Keratinocyte (primary cell): Measurements from ENCODE around the gene CFAP20.

Experiments
- EZH2 ChIP-seq: IDR thresholded peaks from one replicate; pipeline ENCODE4 v1.6.1; 2012; ENCODE audit warnings: inconsistent platforms, mild to moderate bottlenecking, low read length, moderate library complexity
- TF ChIP-seq, protein P1 (sequence below), 3 experiments: IDR thresholded peaks in 1 of 3; conservative IDR thresholded peaks in 1 of 3; optimal IDR thresholded peaks in 1 of 3; 2 replicates in 2 of 3; 3 replicates in 1 of 3; pipeline versions ENCODE3 to v1.5.1; 2011; ENCODE audit warnings: low read length in 3 of 3, mild to moderate bottlenecking in 3 of 3, moderate library complexity in 2 of 3, control low read depth in 1 of 3, inconsistent platforms in 1 of 3; ENCODE audit not compliant: insufficient read depth in 2 of 3; ENCODE audit errors: extremely low read depth in 1 of 3

DNA sequence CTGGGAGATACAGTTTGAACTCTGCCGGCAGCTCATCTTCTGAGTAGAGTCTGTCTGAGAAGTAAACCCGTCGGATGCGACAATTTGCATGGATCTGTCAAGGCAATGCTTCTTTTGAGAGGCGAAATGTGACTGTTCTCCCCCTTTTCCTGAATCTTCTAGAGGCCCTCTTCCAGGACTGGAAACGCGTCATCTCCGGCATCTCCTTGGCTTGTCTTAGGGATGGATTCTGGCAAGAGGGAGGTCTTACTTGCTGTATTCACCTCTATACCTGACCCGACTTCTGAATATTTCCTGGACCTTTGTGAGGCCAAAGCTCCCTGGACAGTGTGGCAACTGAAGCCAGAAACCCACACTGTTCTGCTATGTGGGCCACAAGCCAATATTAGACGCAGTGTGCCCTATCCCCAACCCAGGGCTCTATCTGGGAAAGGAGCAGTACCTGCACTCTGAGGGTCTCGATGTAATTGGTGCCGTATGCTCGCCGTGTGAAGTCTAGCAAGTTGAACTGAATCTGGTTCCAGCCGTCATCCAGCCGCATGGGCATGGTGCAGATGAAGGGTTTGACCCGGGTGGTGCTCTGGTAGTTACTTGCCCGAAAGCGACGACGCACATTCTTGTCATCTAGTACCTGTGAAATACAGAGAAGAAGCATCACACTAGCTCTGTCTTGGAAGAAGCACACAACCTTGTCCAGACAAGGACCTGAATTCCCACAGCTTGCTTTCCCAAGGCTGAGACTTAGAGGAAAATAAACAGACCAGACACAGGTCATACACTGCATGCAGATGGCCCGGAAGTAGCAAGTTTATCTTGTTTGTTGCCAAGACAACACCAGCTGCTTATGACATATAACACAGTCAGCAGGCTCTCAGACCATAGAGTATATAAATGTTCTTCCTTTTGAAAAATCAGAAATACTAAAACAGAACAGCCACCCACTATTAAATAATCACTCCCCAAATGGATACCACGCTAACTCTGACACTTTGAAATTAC, 14.1 kb downstream of the CFAP20 start:
- TF ChIP-seq, protein P1, sequence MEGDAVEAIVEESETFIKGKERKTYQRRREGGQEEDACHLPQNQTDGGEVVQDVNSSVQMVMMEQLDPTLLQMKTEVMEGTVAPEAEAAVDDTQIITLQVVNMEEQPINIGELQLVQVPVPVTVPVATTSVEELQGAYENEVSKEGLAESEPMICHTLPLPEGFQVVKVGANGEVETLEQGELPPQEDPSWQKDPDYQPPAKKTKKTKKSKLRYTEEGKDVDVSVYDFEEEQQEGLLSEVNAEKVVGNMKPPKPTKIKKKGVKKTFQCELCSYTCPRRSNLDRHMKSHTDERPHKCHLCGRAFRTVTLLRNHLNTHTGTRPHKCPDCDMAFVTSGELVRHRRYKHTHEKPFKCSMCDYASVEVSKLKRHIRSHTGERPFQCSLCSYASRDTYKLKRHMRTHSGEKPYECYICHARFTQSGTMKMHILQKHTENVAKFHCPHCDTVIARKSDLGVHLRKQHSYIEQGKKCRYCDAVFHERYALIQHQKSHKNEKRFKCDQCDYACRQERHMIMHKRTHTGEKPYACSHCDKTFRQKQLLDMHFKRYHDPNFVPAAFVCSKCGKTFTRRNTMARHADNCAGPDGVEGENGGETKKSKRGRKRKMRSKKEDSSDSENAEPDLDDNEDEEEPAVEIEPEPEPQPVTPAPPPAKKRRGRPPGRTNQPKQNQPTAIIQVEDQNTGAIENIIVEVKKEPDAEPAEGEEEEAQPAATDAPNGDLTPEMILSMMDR (optimal IDR thresholded peaks at IDR 0.05 in 1 of 3, IDR thresholded peaks at IDR 0.05 in 1 of 3, conservative IDR thresholded peaks at IDR 0.05 in 1 of 3; ENCODE audit: extremely low read depth in 1 of 3, insufficient read depth in 2 of 3, low read length in 3 of 3), result no peak
- no peak for TF ChIP-seq EZH2
